Kidney (tissue), 14 donors: ENCODE measurements around the gene NRCAM. TPM values are rescaled to one million over a fixed set of nuclear protein-coding genes. Genes with fewer than 3 reads are reported as not detected.
A peak's percentile ranks its signal among the peaks of the same experiment; 100 is the strongest.

Source experiments
- DNase-seq, 5 donors: peaks; one replicate each; pipeline ENCODE4 v3.0.0-alpha.2; 2013 to 2020
- FAIRE-seq: peaks from 2 replicates; lab custom pipeline; 2012; peaks lifted over from hg19 to GRCh38; lab: Jason Lieb, UNC
- H3K27ac ChIP-seq, 2 donors: one replicate each; pipeline ENCODE4 v1.7.0; 2013; ENCODE audit warnings: low read depth in 2 of 2, low read length in 2 of 2, inconsistent platforms in 1 of 2
- H3K27me3 ChIP-seq: one replicate; pipeline ENCODE4 v1.7.1; 2013; ENCODE audit warnings: low read length, inconsistent platforms; ENCODE audit not compliant: control insufficient read depth, insufficient read depth
- H3K36me3 ChIP-seq, 3 donors: one replicate each; pipeline versions ENCODE4 v1.7.0 to v1.7.1; 2013; ENCODE audit warnings: low read length in 3 of 3, control low read depth in 1 of 3, inconsistent platforms in 1 of 3; ENCODE audit not compliant: insufficient read depth in 3 of 3, control insufficient read depth in 2 of 3
- H3K4me1 ChIP-seq, 3 donors: one replicate each; pipeline versions ENCODE4 v1.7.0 to v1.7.1; 2013; ENCODE audit warnings: low read length in 3 of 3, inconsistent platforms in 1 of 3, low read depth in 1 of 3; ENCODE audit not compliant: control insufficient read depth in 2 of 3, insufficient read depth in 2 of 3
- H3K4me3 ChIP-seq, 3 donors: one replicate each; pipeline versions ENCODE4 v1.7.0 to v1.8.1; 2013; ENCODE audit warnings: low read length in 3 of 3, control low read depth in 1 of 3, inconsistent platforms in 1 of 3
- H3K9ac ChIP-seq, 3 donors: one replicate each; pipeline versions ENCODE4 v1.7.0 to v1.7.1; 2013; ENCODE audit warnings: low read length in 3 of 3, control low read depth in 1 of 3, inconsistent platforms in 1 of 3
- H3K9me3 ChIP-seq, 3 donors: one replicate each; pipeline versions ENCODE4 v1.7.0 to v1.7.1; 2013; ENCODE audit warnings: low read length in 3 of 3, control low read depth in 1 of 3, inconsistent platforms in 1 of 3; ENCODE audit not compliant: control insufficient read depth in 2 of 3, insufficient read depth in 1 of 3
- intact Hi-C: fragments of 100-400 bp; cut with DNase I; formaldehyde crosslinking; loops from one replicate; pipeline ENCODE4 v1.11.1; 2022
- polyA plus RNA-seq: library from polyadenylated mRNA; stranded (reverse); fragments of 350-450 nt; fragmentation: Illumina TruSeq; extraction: RNeasy Lipid Tissue Mini Kit (QIAGEN cat#74804); gene quantifications from one replicate; pipeline ENCODE4 v1.2.3, GENCODE V29; 2014; ENCODE audit warnings: low read depth, low replicate concordance; ENCODE audit not compliant: insufficient read depth
- total RNA-seq: library from RNA; stranded (reverse); fragmentation: NEBNext Ultra II Directional; extraction: Animal tissue kit (Norgen Biotek cat#: 25700); gene quantifications from one replicate; pipeline ENCODE4 v1.2.1, GENCODE V29; 2021
- TF ChIP-seq, protein P1 (sequence below): IDR thresholded peaks from 3 replicates; pipeline ENCODE4 v1.5.1; 2012; ENCODE audit warnings: mild to moderate bottlenecking, moderate library complexity, borderline replicate concordance; ENCODE audit not compliant: insufficient read depth; ENCODE audit errors: extremely low read depth
- donor health status: control.
- donor health status: control.
- donor health status: control.
- donor health status: control.
- donor health status: control.
- donor health status: DM: yes; HTN: yes; CAD: no.
- donor health status: Normal renal cell carcinoma (clear cell type).

The NRCAM gene
- total and polyA plus RNA-seq, 2 donors from 2014 or later, result 16.8 to 20.6 TPM

DNA sequence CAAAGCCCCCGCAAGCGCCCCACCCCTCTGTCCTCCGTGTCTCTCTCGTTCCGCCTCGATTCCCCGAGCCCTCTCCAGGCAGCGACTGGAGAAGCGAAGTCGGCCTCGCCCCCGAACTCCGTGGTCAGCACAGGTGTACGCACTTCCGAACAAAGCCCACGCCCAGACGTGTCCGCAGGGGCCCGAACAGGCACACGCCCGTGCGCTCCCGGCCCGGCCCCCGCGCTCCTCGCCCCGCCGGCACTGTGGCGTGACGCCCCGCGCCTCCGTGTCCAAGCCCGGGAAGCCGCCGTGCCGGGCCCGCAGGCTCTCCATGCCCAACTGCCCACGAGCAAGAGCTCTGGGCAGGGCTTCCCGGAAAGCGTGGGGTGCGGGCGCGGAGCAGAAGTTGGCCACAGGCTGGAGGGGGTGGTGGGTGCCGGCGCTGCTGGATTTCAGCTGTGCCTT is 662 bp downstream of the NRCAM start:
- Histone ChIP-seq H3K36me3 (no peaks in the 10 kb centered on the region), H3K4me1 (peaks cover 0 to 11% (median 0%) of the 10 kb centered on the region in 3 donors), H3K9ac (no peak overlapping the region), H3K4me3 (peak overlapping the region in 2 of 3 donors; percentile 52 to 60), H3K9me3 (no peaks in the 10 kb centered on the region), H3K27me3 (peaks cover 11% of the 10 kb centered on the region), H3K27ac (peak overlapping the region in 1 of 2 donors; percentile 2)
- intact Hi-C loops, result no loop called here
- TF ChIP-seq, protein P1, sequence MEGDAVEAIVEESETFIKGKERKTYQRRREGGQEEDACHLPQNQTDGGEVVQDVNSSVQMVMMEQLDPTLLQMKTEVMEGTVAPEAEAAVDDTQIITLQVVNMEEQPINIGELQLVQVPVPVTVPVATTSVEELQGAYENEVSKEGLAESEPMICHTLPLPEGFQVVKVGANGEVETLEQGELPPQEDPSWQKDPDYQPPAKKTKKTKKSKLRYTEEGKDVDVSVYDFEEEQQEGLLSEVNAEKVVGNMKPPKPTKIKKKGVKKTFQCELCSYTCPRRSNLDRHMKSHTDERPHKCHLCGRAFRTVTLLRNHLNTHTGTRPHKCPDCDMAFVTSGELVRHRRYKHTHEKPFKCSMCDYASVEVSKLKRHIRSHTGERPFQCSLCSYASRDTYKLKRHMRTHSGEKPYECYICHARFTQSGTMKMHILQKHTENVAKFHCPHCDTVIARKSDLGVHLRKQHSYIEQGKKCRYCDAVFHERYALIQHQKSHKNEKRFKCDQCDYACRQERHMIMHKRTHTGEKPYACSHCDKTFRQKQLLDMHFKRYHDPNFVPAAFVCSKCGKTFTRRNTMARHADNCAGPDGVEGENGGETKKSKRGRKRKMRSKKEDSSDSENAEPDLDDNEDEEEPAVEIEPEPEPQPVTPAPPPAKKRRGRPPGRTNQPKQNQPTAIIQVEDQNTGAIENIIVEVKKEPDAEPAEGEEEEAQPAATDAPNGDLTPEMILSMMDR, result no peak
- FAIRE-seq (no peak), DNase-seq (peak in 4 of 5 donors; percentile 48 to 76 (median 54))

DNA sequence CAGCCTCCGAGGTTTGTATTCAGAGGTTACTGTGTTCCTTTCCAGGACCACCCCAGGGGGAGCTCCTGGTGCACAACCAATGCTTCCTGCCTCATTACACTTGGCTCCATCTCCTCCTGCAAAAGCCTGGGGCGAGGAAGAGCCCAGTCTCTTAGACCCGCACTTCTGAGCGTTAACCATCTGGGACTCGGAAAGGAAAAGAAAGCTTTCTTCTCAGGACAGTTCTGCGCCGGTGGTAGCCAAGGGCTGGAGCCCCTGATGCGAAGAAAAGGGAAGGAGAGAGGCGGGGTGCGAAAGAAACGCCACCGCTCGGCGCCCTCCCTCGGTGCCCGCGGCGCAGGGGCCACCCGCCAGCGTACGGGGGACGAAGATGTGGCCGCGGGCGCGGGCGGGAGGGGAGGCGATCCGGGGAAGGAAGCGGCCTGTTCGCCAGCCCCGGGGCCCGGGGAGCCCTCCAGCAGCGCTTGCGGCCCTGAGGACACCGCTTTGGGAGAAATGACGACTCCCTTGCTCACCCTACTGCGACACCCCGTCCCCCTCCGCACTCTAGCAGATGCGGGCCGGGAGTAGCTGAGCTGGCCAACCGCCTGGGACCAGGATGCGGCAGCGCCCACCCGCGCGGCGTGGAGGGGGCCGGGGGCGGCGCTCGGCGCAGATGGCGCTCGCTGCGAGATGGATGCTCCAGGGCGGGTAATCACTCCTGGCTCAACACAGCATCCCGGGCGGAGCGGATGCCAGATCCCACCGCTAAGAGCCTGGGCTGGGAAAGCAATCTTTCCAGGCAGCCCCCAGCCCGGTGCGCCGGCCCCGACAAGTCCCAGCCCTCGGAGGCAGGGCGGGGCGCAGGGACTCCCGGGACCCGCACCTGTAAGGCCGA is 1.3 kb downstream of the NRCAM start:
- Histone ChIP-seq H3K4me3 (peak overlapping the region; percentile 28 to 60 (median 42)), H3K9me3 (no peaks in the 10 kb centered on the region), H3K27ac (no peak overlapping the region), H3K9ac (peak overlapping the region in 1 of 3 donors; percentile 13), H3K36me3 (no peaks in the 10 kb centered on the region), H3K4me1 (peaks cover 0 to 11% (median 0%) of the 10 kb centered on the region in 3 donors), H3K27me3 (peaks cover 11% of the 10 kb centered on the region)
- intact Hi-C loops, result no loop called here
- TF ChIP-seq, protein P1, result no peak
- no peak for FAIRE-seq
- DNase-seq, result peak; percentile 49 to 77 (median 71)

DNA sequence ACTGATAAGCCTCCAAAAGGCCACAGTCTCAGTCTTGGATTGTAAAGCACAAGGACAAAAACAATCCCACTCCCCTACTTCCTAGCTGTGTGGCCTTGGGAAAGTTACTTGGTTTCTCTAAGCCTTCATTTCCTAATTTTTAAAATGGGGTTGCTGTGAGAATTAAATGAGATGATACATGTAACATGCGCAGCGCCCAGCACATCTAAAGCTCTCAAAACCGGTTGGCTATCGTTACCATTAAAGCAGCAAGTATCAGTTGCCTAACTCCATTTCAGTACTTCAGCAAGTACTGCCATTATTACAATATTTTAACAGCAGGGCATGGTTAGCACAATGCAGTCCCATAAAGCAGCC is 1.9 kb downstream of the NRCAM start:
- Histone ChIP-seq H3K9me3 (no peaks in the 10 kb centered on the region), H3K4me3 (peak overlapping the region; percentile 28 to 60 (median 42)), H3K36me3 (no peaks in the 10 kb centered on the region), H3K9ac (peak overlapping the region in 1 of 3 donors; percentile 13), H3K27ac (no peak overlapping the region), H3K27me3 (peaks cover 11% of the 10 kb centered on the region), H3K4me1 (peaks cover 0 to 11% (median 0%) of the 10 kb centered on the region in 3 donors)
- intact Hi-C loops, result no loop called here
- no peak for FAIRE-seq
- DNase-seq, result no peak
- TF ChIP-seq, protein P1, result no peak
